NCI-H2171 (cell line): ENCODE measurements around the gene IRAG1.
A peak's percentile ranks its signal among the peaks of the same experiment; 100 is the strongest.

Source experiments
- DNase-seq: peaks from one replicate; lab custom pipeline; 2025; lab: John Stamatoyannopoulos, UW

The IRAG1 gene, protein sequence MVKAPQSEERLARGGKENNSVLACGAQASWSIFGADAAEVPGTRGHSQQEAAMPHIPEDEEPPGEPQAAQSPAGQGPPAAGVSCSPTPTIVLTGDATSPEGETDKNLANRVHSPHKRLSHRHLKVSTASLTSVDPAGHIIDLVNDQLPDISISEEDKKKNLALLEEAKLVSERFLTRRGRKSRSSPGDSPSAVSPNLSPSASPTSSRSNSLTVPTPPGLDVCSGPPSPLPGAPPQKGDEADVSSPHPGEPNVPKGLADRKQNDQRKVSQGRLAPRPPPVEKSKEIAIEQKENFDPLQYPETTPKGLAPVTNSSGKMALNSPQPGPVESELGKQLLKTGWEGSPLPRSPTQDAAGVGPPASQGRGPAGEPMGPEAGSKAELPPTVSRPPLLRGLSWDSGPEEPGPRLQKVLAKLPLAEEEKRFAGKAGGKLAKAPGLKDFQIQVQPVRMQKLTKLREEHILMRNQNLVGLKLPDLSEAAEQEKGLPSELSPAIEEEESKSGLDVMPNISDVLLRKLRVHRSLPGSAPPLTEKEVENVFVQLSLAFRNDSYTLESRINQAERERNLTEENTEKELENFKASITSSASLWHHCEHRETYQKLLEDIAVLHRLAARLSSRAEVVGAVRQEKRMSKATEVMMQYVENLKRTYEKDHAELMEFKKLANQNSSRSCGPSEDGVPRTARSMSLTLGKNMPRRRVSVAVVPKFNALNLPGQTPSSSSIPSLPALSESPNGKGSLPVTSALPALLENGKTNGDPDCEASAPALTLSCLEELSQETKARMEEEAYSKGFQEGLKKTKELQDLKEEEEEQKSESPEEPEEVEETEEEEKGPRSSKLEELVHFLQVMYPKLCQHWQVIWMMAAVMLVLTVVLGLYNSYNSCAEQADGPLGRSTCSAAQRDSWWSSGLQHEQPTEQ

GRCh38 chr11:10693509-10694081, at the start of gene IRAG1:
Gene IRAG1 (minus strand): TSS chr11:10693755. CDS start chr11:10693602, 153 bp downstream.
- no peak for DNase-seq

GRCh38 chr11:10742460-10743208, 49.1 kb upstream of the IRAG1 start:
- no peak for DNase-seq

GRCh38 chr11:10735481-10736475, 42.2 kb upstream of the IRAG1 start:
- peak; percentile 44 for DNase-seq

- no peak for DNase-seq
Observed at GRCh38 chr11:10731064-10731680, 37.6 kb upstream of the IRAG1 start.

- no peak for DNase-seq
Observed at GRCh38 chr11:10730151-10730550, 36.6 kb upstream of the IRAG1 start.

DNA sequence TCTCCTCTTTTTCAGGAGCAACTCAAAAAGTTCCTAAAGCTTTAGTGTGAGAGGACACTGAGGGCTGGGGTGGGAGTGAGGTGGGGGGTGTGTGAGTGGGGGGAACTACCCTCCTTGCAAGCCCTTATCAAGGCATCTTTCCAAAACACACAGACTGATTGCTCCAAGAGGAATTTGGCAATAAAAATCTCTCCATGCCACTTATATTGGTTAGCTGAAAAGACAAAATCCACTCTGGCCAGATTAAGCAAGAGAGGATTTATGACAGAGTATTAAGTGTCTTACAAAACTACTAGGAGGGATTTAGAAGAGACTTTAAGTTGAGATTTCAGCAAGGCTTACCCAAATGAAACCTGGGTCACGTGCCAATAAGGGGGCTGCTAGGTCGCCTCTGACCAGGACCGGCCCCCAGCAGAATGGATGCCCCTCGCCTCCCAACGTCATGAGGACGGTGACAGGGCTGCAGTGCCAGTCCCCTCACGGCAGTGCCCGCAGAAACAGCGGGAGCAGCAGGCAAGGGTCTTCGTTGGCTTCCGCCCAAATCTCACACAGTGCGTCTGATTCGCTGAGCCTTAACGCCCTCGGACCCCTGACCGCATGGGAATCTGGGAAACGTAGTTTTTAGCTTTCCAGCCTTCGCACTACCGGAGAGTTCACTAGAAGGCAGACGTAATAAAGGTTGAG, 35.4 kb upstream of the IRAG1 start:
- DNase-seq = no peak

GRCh38 chr11:10728154-10728553, 34.6 kb upstream of the IRAG1 start:
- DNase-seq = no peak

GRCh38 chr11:10727146-10727851, 33.7 kb upstream of the IRAG1 start:
- DNase-seq = no peak

- no peak for DNase-seq
Observed at GRCh38 chr11:10725907-10726253, 32.3 kb upstream of the IRAG1 start.

- no peak for DNase-seq
Observed at GRCh38 chr11:10725114-10725906, 31.8 kb upstream of the IRAG1 start.

DNA sequence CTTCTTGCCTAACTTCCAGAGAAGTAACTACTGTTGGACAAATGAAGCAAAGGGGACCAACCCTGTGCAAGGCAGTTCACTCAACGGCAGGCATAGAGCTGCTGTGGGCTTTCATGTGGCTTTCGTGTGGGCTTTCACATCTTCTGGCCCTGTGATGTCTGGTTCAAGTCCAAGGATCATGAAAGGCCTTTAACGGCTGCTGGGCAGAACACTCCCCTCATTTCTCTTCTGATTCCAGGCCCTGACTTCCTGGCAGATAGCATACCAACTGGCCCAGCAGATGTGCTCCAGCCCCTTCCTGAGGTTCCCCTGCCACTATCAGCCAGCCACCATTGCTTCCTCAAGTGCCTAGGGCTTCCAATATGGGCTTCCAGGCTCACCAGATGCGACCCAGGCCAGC, 28.8 kb upstream of the IRAG1 start:
- no peak for DNase-seq

- DNase-seq = no peak
Observed at GRCh38 chr11:10720881-10721376, 27.4 kb upstream of the IRAG1 start.

DNA sequence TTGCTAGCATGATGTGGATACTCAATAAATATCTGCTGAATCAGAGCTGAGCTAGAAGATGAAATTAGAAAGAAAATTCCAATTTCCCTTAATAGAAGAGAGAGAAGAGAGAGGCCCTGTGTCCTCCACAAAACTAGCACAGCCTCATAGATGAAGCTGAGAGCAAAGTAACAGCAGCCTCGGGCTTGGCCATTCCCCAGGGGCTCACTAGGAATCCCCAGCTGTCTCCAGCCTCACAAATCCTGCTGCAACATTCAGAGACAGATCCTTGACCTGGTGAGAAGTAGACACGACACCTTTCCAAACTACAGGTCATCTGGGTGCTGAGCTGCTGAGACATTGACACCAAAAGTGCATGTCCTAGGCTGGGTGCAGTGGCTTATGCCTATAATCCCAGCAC, 26.1 kb upstream of the IRAG1 start:
- DNase-seq = no peak

- DNase-seq = no peak
Observed at GRCh38 chr11:10716543-10717259, 23.1 kb upstream of the IRAG1 start.

DNA sequence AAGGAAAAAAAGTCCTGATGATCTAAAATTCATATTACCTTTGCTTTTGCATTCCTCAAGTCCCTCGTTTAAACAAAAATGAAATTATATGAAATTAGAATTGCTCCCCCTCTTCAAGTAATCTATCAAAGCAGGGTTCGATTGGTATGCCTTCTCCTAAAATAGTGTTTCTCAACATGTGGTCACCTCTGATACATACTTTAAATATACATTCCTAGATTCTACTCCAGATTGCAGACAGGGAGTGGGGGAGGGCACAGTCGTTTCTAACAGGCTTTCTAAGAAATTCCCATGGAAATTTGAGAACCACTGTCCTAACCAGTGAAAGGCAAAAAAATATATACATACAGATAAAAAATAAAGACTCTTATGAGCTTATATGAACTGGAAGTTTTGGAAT, 22.6 kb upstream of the IRAG1 start:
- DNase-seq = no peak

GRCh38 chr11:10715571-10715970, 22.0 kb upstream of the IRAG1 start:
- no peak for DNase-seq

- DNase-seq = no peak
Observed at GRCh38 chr11:10709299-10710086, 15.9 kb upstream of the IRAG1 start.
